Endothelial cell of umbilical vein (primary cell): Measurements from ENCODE around the gene CAMTA2. TPM values are rescaled to one million over a fixed set of nuclear protein-coding genes. Genes with fewer than 3 reads are reported as not detected.

Source experiments
- BruUV-seq: library from RNA; stranded (reverse); fragments of 400-500 nt; replicated peaks from 2 replicates; lab custom pipeline; 2021; lab: Mats Ljungman, UMichigan
- CTCF ChIA-PET: fragments of 300-600, 350-600 bp; sonication (Branson Sonifier 250); formaldehyde crosslinking; loops from one replicate; lab custom pipeline; 2021; ENCODE audit warnings: antibody characterized with exemption, inconsistent platforms; lab: Charles Lee
- POLR2A ChIA-PET: fragments of 300-600, 350-600 bp; sonication (Branson Sonifier 250); formaldehyde crosslinking; loops from one replicate; lab custom pipeline; 2021; ENCODE audit warnings: antibody characterized with exemption, inconsistent platforms; lab: Charles Lee
- DNase-seq: peaks from one replicate; pipeline ENCODE4 v3.0.0-alpha.2; 2011; ENCODE audit warnings: low read depth, low spot score
- FAIRE-seq: peaks from 2 replicates; lab custom pipeline; 2011; peaks lifted over from hg19 to GRCh38; lab: Jason Lieb, UNC
- H2AFZ ChIP-seq: 2 replicates; pipeline ENCODE4 v1.6.0; 2012; ENCODE audit warnings: low read depth, low read length, control low read depth, inconsistent platforms
- H3K27ac ChIP-seq: 2 replicates; pipeline ENCODE4 v1.5.1; 2011; ENCODE audit warnings: low read depth, mild to moderate bottlenecking, control low read depth, low read length, moderate library complexity; ENCODE audit not compliant: insufficient read depth
- H3K27me3 ChIP-seq, 2 experiments: 2 replicates each; pipeline versions ENCODE4 v1.6.0 to v1.6.1; 2011; ENCODE audit warnings: low read length in 2 of 2, mixed read lengths in 1 of 2; ENCODE audit not compliant: control insufficient read depth in 2 of 2, insufficient read depth in 2 of 2
- H3K36me3 ChIP-seq, 2 experiments: 2 replicates in 1 of 2; 3 replicates in 1 of 2; pipeline ENCODE4 v1.5.1; 2011; ENCODE audit warnings: low read length in 2 of 2, mild to moderate bottlenecking in 1 of 2, moderate library complexity in 1 of 2; ENCODE audit not compliant: control insufficient read depth in 2 of 2, insufficient read depth in 2 of 2; ENCODE audit errors: extremely low read depth in 1 of 2
- H3K4me1 ChIP-seq: 3 replicates; pipeline ENCODE4 v1.5.1; 2011; ENCODE audit warnings: mild to moderate bottlenecking, low read length; ENCODE audit not compliant: control insufficient read depth, insufficient read depth; ENCODE audit errors: extremely low read depth
- H3K4me2 ChIP-seq: 2 replicates; pipeline ENCODE4 v1.6.1; 2011; ENCODE audit warnings: low read length, control low read depth, mixed read lengths; ENCODE audit not compliant: insufficient read depth
- H3K4me3 ChIP-seq, 3 experiments: fragments of 200-600 bp in 1 of 3; sonication (generic), shearing (Covaris generic) in 1 of 3; replicated peaks in 1 of 3; 2 replicates each; pipeline ENCODE4 v1.5.1; 2011 to 2016; ENCODE audit warnings: control low read depth in 3 of 3, low read length in 3 of 3, mild to moderate bottlenecking in 2 of 3, inconsistent platforms in 1 of 3, low read depth in 1 of 3, moderate library complexity in 1 of 3; ENCODE audit not compliant: insufficient read depth in 1 of 3
- H3K79me2 ChIP-seq: 2 replicates; pipeline ENCODE4 v1.6.0; 2012; ENCODE audit warnings: low read length, inconsistent platforms; ENCODE audit not compliant: control insufficient read depth, insufficient read depth
- H3K9ac ChIP-seq: replicated peaks from 2 replicates; pipeline ENCODE3; 2011; ENCODE audit warnings: low read length, control low read depth; ENCODE audit not compliant: insufficient read depth; ENCODE audit errors: extremely low read depth
- H3K9me1 ChIP-seq: replicated peaks from 3 replicates; pipeline ENCODE4 v1.6.0; 2011; ENCODE audit warnings: mild to moderate bottlenecking, low read length; ENCODE audit not compliant: control insufficient read depth, insufficient read depth; ENCODE audit errors: extremely low read depth
- H3K9me3 ChIP-seq: replicated peaks from 2 replicates; pipeline ENCODE4 v1.5.1; 2012; ENCODE audit warnings: low read length, inconsistent platforms; ENCODE audit not compliant: control insufficient read depth, insufficient read depth
- H4K20me1 ChIP-seq: replicated peaks from 2 replicates; pipeline ENCODE3; 2011; ENCODE audit warnings: mild to moderate bottlenecking, low read length; ENCODE audit not compliant: control insufficient read depth, insufficient read depth; ENCODE audit errors: extremely low read depth
- CTCF ChIP-seq, 2 donors: IDR thresholded peaks; 1 replicate in 1 of 2; 2 replicates in 1 of 2; pipeline ENCODE4 v1.5.1; 2011; ENCODE audit warnings: low read length in 2 of 2, mild to moderate bottlenecking in 2 of 2, moderate library complexity in 2 of 2, control low read depth in 1 of 2, inconsistent platforms in 1 of 2, low read depth in 1 of 2; ENCODE audit not compliant: insufficient read depth in 1 of 2; ENCODE audit errors: extremely low read depth in 1 of 2
- FOS ChIP-seq: IDR thresholded peaks from 2 replicates; pipeline ENCODE4 v1.6.1; 2011; ENCODE audit warnings: mild to moderate bottlenecking, low read length, moderate library complexity, borderline replicate concordance; ENCODE audit not compliant: insufficient read depth
- MAX ChIP-seq: IDR thresholded peaks from 2 replicates; pipeline ENCODE4 v1.6.1; 2011; ENCODE audit not compliant: insufficient read depth, insufficient read length
- MYC ChIP-seq: IDR thresholded peaks from one replicate; pipeline ENCODE4 v1.6.1; 2011; ENCODE audit warnings: mild to moderate bottlenecking, low read depth, low read length
- dilution Hi-C: fragments of 300-500 bp; cut with MboI; formaldehyde crosslinking; loops from one replicate; pipeline ENCODE4 v1.15.0; 2019; ENCODE audit warnings: low sequenced_read_pairs; ENCODE audit not compliant: extremely low pct_ligation_motif_present
- intact Hi-C: fragments of 100-400 bp; cut with micrococcal nuclease; formaldehyde crosslinking; loops from one replicate; pipeline ENCODE4 v1.10.0; 2022
- polyA plus RNA-seq, 4 experiments: library from polyadenylated mRNA; depleted of rRNA in 3 of 4; stranded (reverse) in 3 of 4; unstranded in 1 of 4; fragments of >200 nt; gene quantifications; 2 replicates each; pipeline versions ENCODE4 v1.2.1 to v1.2.3, GENCODE V29; 2011 to 2012; ENCODE audit warnings: missing spikeins in 1 of 4
- total RNA-seq: library from RNA; stranded (reverse); gene quantifications from 2 replicates; pipeline ENCODE4 v1.2.3, GENCODE V29; 2021

Gene CAMTA2
- total and polyA plus RNA-seq, 2 donors (not counting 3 experiments of a cell fraction or from before 2014, with no cell fraction given), result 33.8 to 51.0 TPM

- no peak overlapping the region for H3K9ac ChIP-seq
- H3K27me3 ChIP-seq, result no peaks in the 10 kb centered on the region
- dilution Hi-C loops (no loop called here), intact Hi-C loops (no loop called here)
- H3K4me3 ChIP-seq, result no peak overlapping the region
- H4K20me1 ChIP-seq, result no peaks in the 10 kb centered on the region
- peaks cover 2 to 7% of the 10 kb centered on the region in 2 experiments for H3K36me3 ChIP-seq
- TF ChIP-seq MYC, result no peak
- no peak for TF ChIP-seq MAX
- no peak for TF ChIP-seq CTCF (IDR thresholded peaks at IDR 0.05; ENCODE audit: extremely low read depth in 1 of 2, insufficient read depth in 1 of 2, low read depth in 1 of 2, low read length in 2 of 2)
- no peak for TF ChIP-seq FOS
- FAIRE-seq (no peak), DNase-seq (no peak)
- H3K9me1 ChIP-seq, result no peaks in the 10 kb centered on the region
- POLR2A ChIA-PET, result no interaction called here
- no peak overlapping the region for H2AFZ ChIP-seq
- H3K79me2 ChIP-seq, result peaks cover 3% of the 10 kb centered on the region
- no peak overlapping the region for H3K4me2 ChIP-seq
- CTCF ChIA-PET, result interaction anchor here (1.0 kb wide), 1 partner anchor 51 kb away, joined by 4 read pairs; no protein-coding TSS in a partner anchor
- H3K9me3 ChIP-seq, result no peaks in the 10 kb centered on the region
- no TSS peak for BruUV-seq
- no peak overlapping the region for H3K27ac ChIP-seq
- no peaks in the 10 kb centered on the region for H3K4me1 ChIP-seq
Measured at GRCh38 chr17:4960279-4960922, 27.1 kb downstream of the CAMTA2 start.
